Kidney (tissue), 14 donors: ENCODE measurements around the gene CISD1. TPM values are rescaled to one million over a fixed set of nuclear protein-coding genes. Genes with fewer than 3 reads are reported as not detected.

Experiments used
- DNase-seq, 5 donors: peaks; one replicate each; pipeline ENCODE4 v3.0.0-alpha.2; 2013 to 2020
- FAIRE-seq: peaks from 2 replicates; lab custom pipeline; 2012; peaks lifted over from hg19 to GRCh38; lab: Jason Lieb, UNC
- H3K27ac ChIP-seq, 2 donors: one replicate each; pipeline ENCODE4 v1.7.0; 2013; ENCODE audit warnings: low read depth in 2 of 2, low read length in 2 of 2, inconsistent platforms in 1 of 2
- H3K27me3 ChIP-seq: one replicate; pipeline ENCODE4 v1.7.1; 2013; ENCODE audit warnings: low read length, inconsistent platforms; ENCODE audit not compliant: control insufficient read depth, insufficient read depth
- H3K36me3 ChIP-seq, 3 donors: one replicate each; pipeline versions ENCODE4 v1.7.0 to v1.7.1; 2013; ENCODE audit warnings: low read length in 3 of 3, control low read depth in 1 of 3, inconsistent platforms in 1 of 3; ENCODE audit not compliant: insufficient read depth in 3 of 3, control insufficient read depth in 2 of 3
- H3K4me1 ChIP-seq, 3 donors: one replicate each; pipeline versions ENCODE4 v1.7.0 to v1.7.1; 2013; ENCODE audit warnings: low read length in 3 of 3, inconsistent platforms in 1 of 3, low read depth in 1 of 3; ENCODE audit not compliant: control insufficient read depth in 2 of 3, insufficient read depth in 2 of 3
- H3K4me3 ChIP-seq, 3 donors: one replicate each; pipeline versions ENCODE4 v1.7.0 to v1.8.1; 2013; ENCODE audit warnings: low read length in 3 of 3, control low read depth in 1 of 3, inconsistent platforms in 1 of 3
- H3K9ac ChIP-seq, 3 donors: one replicate each; pipeline versions ENCODE4 v1.7.0 to v1.7.1; 2013; ENCODE audit warnings: low read length in 3 of 3, control low read depth in 1 of 3, inconsistent platforms in 1 of 3
- H3K9me3 ChIP-seq, 3 donors: one replicate each; pipeline versions ENCODE4 v1.7.0 to v1.7.1; 2013; ENCODE audit warnings: low read length in 3 of 3, control low read depth in 1 of 3, inconsistent platforms in 1 of 3; ENCODE audit not compliant: control insufficient read depth in 2 of 3, insufficient read depth in 1 of 3
- CTCF ChIP-seq: IDR thresholded peaks from 3 replicates; pipeline ENCODE4 v1.5.1; 2012; ENCODE audit warnings: mild to moderate bottlenecking, moderate library complexity, borderline replicate concordance; ENCODE audit not compliant: insufficient read depth; ENCODE audit errors: extremely low read depth
- intact Hi-C: fragments of 100-400 bp; cut with DNase I; formaldehyde crosslinking; loops from one replicate; pipeline ENCODE4 v1.11.1; 2022
- polyA plus RNA-seq: library from polyadenylated mRNA; stranded (reverse); fragments of 350-450 nt; fragmentation: Illumina TruSeq; extraction: RNeasy Lipid Tissue Mini Kit (QIAGEN cat#74804); gene quantifications from one replicate; pipeline ENCODE4 v1.2.3, GENCODE V29; 2014; ENCODE audit warnings: low read depth, low replicate concordance; ENCODE audit not compliant: insufficient read depth
- total RNA-seq: library from RNA; stranded (reverse); fragmentation: NEBNext Ultra II Directional; extraction: Animal tissue kit (Norgen Biotek cat#: 25700); gene quantifications from one replicate; pipeline ENCODE4 v1.2.1, GENCODE V29; 2021
- donor health status: control.
- donor health status: control.
- donor health status: control.
- donor health status: control.
- donor health status: control.
- donor health status: DM: yes; HTN: yes; CAD: no.
- donor health status: Normal renal cell carcinoma (clear cell type).

The CISD1 gene
- total and polyA plus RNA-seq, 2 donors from 2014 or later, result 38.0 to 216 TPM

GRCh38 chr10:58307676-58308075 lies 38.7 kb downstream of the CISD1 start:
- H3K4me1 ChIP-seq, result no peaks in the 10 kb centered on the region
- no peak for TF ChIP-seq CTCF
- no peak for FAIRE-seq
- H3K27ac ChIP-seq, result no peak overlapping the region
- intact Hi-C loops, result no loop called here
- no peaks in the 10 kb centered on the region for H3K27me3 ChIP-seq
- no peaks in the 10 kb centered on the region for H3K36me3 ChIP-seq
- DNase-seq, result no peak
- H3K9ac ChIP-seq, result no peak overlapping the region
- no peaks in the 10 kb centered on the region for H3K9me3 ChIP-seq
- no peak overlapping the region for H3K4me3 ChIP-seq

- intact Hi-C loops, result no loop called here
- no peak overlapping the region for H3K9ac ChIP-seq
- FAIRE-seq, result no peak
Observed at GRCh38 chr10:58311026-58311425, 42.1 kb downstream of the CISD1 start.

GRCh38 chr10:58316874-58317273 lies 47.9 kb downstream of the CISD1 start:
- TF ChIP-seq CTCF, result no peak
- FAIRE-seq (no peak), DNase-seq (no peak)
- Histone ChIP-seq H3K4me3 (no peak overlapping the region), H3K9ac (no peak overlapping the region), H3K36me3 (no peaks in the 10 kb centered on the region), H3K4me1 (no peaks in the 10 kb centered on the region), H3K27ac (no peak overlapping the region), H3K9me3 (no peaks in the 10 kb centered on the region), H3K27me3 (no peaks in the 10 kb centered on the region)
- intact Hi-C loops, result no loop called here

More at GRCh38 chr10:58311026-58311425, 42.1 kb downstream of the CISD1 start:
- Histone ChIP-seq H3K9me3 (no peaks in the 10 kb centered on the region), H3K27ac (no peak overlapping the region), H3K36me3 (no peaks in the 10 kb centered on the region), H3K4me3 (no peak overlapping the region), H3K4me1 (no peaks in the 10 kb centered on the region), H3K27me3 (no peaks in the 10 kb centered on the region)
- TF ChIP-seq CTCF, result no peak
- DNase-seq, result no peak

GRCh38 chr10:58318346-58318745 lies 49.4 kb downstream of the CISD1 start:
- DNase-seq (no peak), FAIRE-seq (no peak)
- no peaks in the 10 kb centered on the region for H3K9me3 ChIP-seq
- no peak overlapping the region for H3K9ac ChIP-seq
- no peaks in the 10 kb centered on the region for H3K36me3 ChIP-seq
- intact Hi-C loops, result no loop called here
- H3K4me3 ChIP-seq, result no peak overlapping the region
- no peaks in the 10 kb centered on the region for H3K4me1 ChIP-seq
- H3K27ac ChIP-seq, result no peak overlapping the region
- no peaks in the 10 kb centered on the region for H3K27me3 ChIP-seq
- TF ChIP-seq CTCF, result no peak
